A673 (cell line): ENCODE results near the gene FAM47E.

Experiments
- CTCF ChIP-seq: fragments of 300-800, 200-600 bp; sonication (generic); conservative IDR thresholded peaks from 2 replicates; pipeline ENCODE4 v1.5.1; 2017; ENCODE audit warnings: low read depth, mild to moderate bottlenecking, antibody characterized with exemption, low read length, moderate library complexity, mixed read lengths
- EZH2 ChIP-seq: fragments of 200-600 bp; sonication (generic); IDR thresholded peaks from 2 replicates; pipeline ENCODE4 v1.6.1; 2017; ENCODE audit warnings: borderline replicate concordance, low read depth, mild to moderate bottlenecking, mixed read lengths, antibody characterized with exemption, low read length; ENCODE audit not compliant: poor library complexity, severe bottlenecking

GRCh38 chr4:76216524-76216923, 35.0 kb upstream of the FAM47E start:
- TF ChIP-seq CTCF (no peak), EZH2 (no peak)
